Measurements from ENCODE around the gene SH3BP2. TPM values are rescaled to one million over a fixed set of nuclear protein-coding genes. Genes with fewer than 3 reads are reported as not detected.

Gene SH3BP2
- total and polyA plus RNA-seq, 8 donors = 34.9 to 113 (median 52.4) TPM

- Histone ChIP-seq H3K4me3 (no peak overlapping the region), H3K27me3 (no peaks in the 10 kb centered on the region), H3K27ac (no peak overlapping the region), H3K4me1 (peaks cover 0 to 14% of the 10 kb centered on the region in 2 donors), H3K9me3 (no peaks in the 10 kb centered on the region), H3K36me3 (peaks cover 0 to 45% of the 10 kb centered on the region in 2 donors)
- ATAC-seq (no peak), DNase-seq (no peak)
- intact Hi-C loops (cut with DNase I) = no loop called here
- no peak for TF ChIP-seq CTCF (IDR thresholded peaks at IDR 0.05)
These were observed 96.0 kb downstream of the SH3BP2 start for GRCh38 chr4:2888886-2889285.

Other genes starting within 250 kb of the SH3BP2 start
- 10 to 100 TPM; 32.9 to 46.5 TPM for gene TNIP2, start 36.7 kb upstream of the SH3BP2 start, total RNA-seq
- 10 to 100 TPM; 16.6 to 26.1 (median 19.3) TPM for gene TNIP2, start 36.7 kb upstream of the SH3BP2 start, polyA plus RNA-seq (ENCODE audit: insufficient read length in 6 of 6)
- 100 to 1,000 TPM; 262 to 265 TPM for gene ADD1, start 50.8 kb downstream of the SH3BP2 start, total RNA-seq
- gene ADD1, start 50.8 kb downstream of the SH3BP2 start, polyA plus RNA-seq (ENCODE audit: insufficient read length in 6 of 6) = 100 to 1,000 TPM; 297 to 331 (median 308) TPM
- gene NOP14, start 170.3 kb downstream of the SH3BP2 start, total RNA-seq = 10 to 100 TPM; 20.4 to 27.3 TPM
- gene NOP14, start 170.3 kb downstream of the SH3BP2 start, polyA plus RNA-seq (ENCODE audit: insufficient read length in 6 of 6) = 10 to 100 TPM; 26.1 to 33.0 (median 27.1) TPM
- 1 to 10 TPM; 5.3 to 6.8 TPM for gene GRK4, start 170.5 kb downstream of the SH3BP2 start, total RNA-seq
- gene GRK4, start 170.5 kb downstream of the SH3BP2 start, polyA plus RNA-seq (ENCODE audit: insufficient read length in 6 of 6) = 10 to 100 TPM; 13.3 to 23.0 (median 17.4) TPM